ENCODE results near the gene CRHR1.
A peak's percentile ranks its signal among the peaks of the same experiment; 100 is the strongest.

CRHR1 gene

GRCh38 chr17:45784741-45785479, 790 bp downstream of the CRHR1 start (continued):
- TF ChIP-seq ZNF19 (tag by site-specific recombination; IDR thresholded peaks at IDR 0.05; ENCODE audit: low read depth): no peak
- no peak for TF ChIP-seq ZNF354C (tag by site-specific recombination; IDR thresholded peaks at IDR 0.05; ENCODE audit: borderline replicate concordance, low read depth)
- TF ChIP-seq ZBTB20 (tag by site-specific recombination; IDR thresholded peaks at IDR 0.05): peak; percentile 87
- TF ChIP-seq ZNF785 (tag by site-specific recombination; IDR thresholded peaks at IDR 0.05): no peak
- TF ChIP-seq REPIN1 (tag by site-specific recombination; IDR thresholded peaks at IDR 0.05; ENCODE audit: low read depth): no peak
- no peak for TF ChIP-seq ZNF623 (tag by site-specific recombination; IDR thresholded peaks at IDR 0.05)
- no peak for TF ChIP-seq ZNF530 (tag by site-specific recombination; IDR thresholded peaks at IDR 0.05; ENCODE audit: low read depth)
- no peak for TF ChIP-seq ZNF707 (tag by site-specific recombination; IDR thresholded peaks at IDR 0.05)
- TF ChIP-seq SP7 (tag by site-specific recombination; IDR thresholded peaks at IDR 0.05): peak; percentile 62
- TF ChIP-seq ZNF148 (tag by site-specific recombination; IDR thresholded peaks at IDR 0.05; ENCODE audit: borderline replicate concordance): no peak
- no peak for TF ChIP-seq ZNF132 (tag by site-specific recombination; IDR thresholded peaks at IDR 0.05; ENCODE audit: borderline replicate concordance)
- TF ChIP-seq ZFP41 (tag by site-specific recombination; IDR thresholded peaks at IDR 0.05; ENCODE audit: borderline replicate concordance): no peak
- no peak for TF ChIP-seq HOXA7 (CRISPR knock-in tag; IDR thresholded peaks at IDR 0.05; ENCODE audit: borderline replicate concordance)
- no peak for TF ChIP-seq ZNF16 (tag by site-specific recombination; IDR thresholded peaks at IDR 0.05; ENCODE audit: low read depth)
- TF ChIP-seq ZNF777 (tag by site-specific recombination; IDR thresholded peaks at IDR 0.05; ENCODE audit: borderline replicate concordance): no peak
- TF ChIP-seq ZNF571 (tag by site-specific recombination; IDR thresholded peaks at IDR 0.05): no peak
- TF ChIP-seq ZNF2 (tag by site-specific recombination; IDR thresholded peaks at IDR 0.05): no peak
- no peak for TF ChIP-seq SCRT2 (tag by site-specific recombination; IDR thresholded peaks at IDR 0.05)
- TF ChIP-seq TCF7L2 (IDR thresholded peaks at IDR 0.05; ENCODE audit: borderline replicate concordance, low read depth, low read length): no peak
- TF ChIP-seq ZNF146 (tag by site-specific recombination; IDR thresholded peaks at IDR 0.05): no peak
- no peak for TF ChIP-seq ZSCAN16 (tag by site-specific recombination; IDR thresholded peaks at IDR 0.05)
- TF ChIP-seq ZSCAN18 (tag by site-specific recombination; IDR thresholded peaks at IDR 0.05): no peak
- TF ChIP-seq PRDM6 (tag by site-specific recombination; IDR thresholded peaks at IDR 0.05): no peak
- 0 out of 2 replicates have a peak, but pooled peaks have one; percentile 29 for TF ChIP-seq ZXDB (tag by site-specific recombination; IDR thresholded peaks at IDR 0.05)
- TF ChIP-seq ZSCAN4 (tag by site-specific recombination; IDR thresholded peaks at IDR 0.05): no peak
- TF ChIP-seq FEZF1 (tag by site-specific recombination; IDR thresholded peaks at IDR 0.05): no peak
- no peak for TF ChIP-seq ZNF114 (tag by site-specific recombination; IDR thresholded peaks at IDR 0.05)
- TF ChIP-seq ZNF747 (tag by site-specific recombination; IDR thresholded peaks at IDR 0.05): no peak
- TF ChIP-seq ZNF692 (tag by site-specific recombination; IDR thresholded peaks at IDR 0.05): no peak
- TF ChIP-seq ZNF701 (tag by site-specific recombination; IDR thresholded peaks at IDR 0.05): no peak
- TF ChIP-seq ZBTB21 (tag by site-specific recombination; IDR thresholded peaks at IDR 0.05): no peak
- no peak for TF ChIP-seq ZNF664 (tag by site-specific recombination; IDR thresholded peaks at IDR 0.05)
